Neural cell (in vitro differentiated cells): Measurements from ENCODE around the gene CXXC4. TPM values are rescaled to one million over a fixed set of nuclear protein-coding genes. Genes with fewer than 3 reads are reported as not detected.

Experiments used
- H2AFZ ChIP-seq: fragments of 200-600, 300-800 bp; sonication (generic), shearing (Covaris generic); 2 replicates; pipeline ENCODE4 v1.6.0; 2014; ENCODE audit warnings: low read depth, mild to moderate bottlenecking, antibody characterized with exemption, low read length, moderate library complexity
- H3F3A ChIP-seq: fragments of 200-600 bp; shearing (Covaris generic); 2 replicates; pipeline ENCODE4 v1.6.1; 2016; ENCODE audit warnings: mild to moderate bottlenecking, moderate library complexity, mixed read lengths, antibody characterized with exemption, low read length; ENCODE audit not compliant: insufficient read depth, poor library complexity, severe bottlenecking
- H3K27ac ChIP-seq: fragments of 200-600, 300-800 bp; sonication (generic), shearing (Covaris generic); 2 replicates; pipeline ENCODE4 v1.5.1; 2014; ENCODE audit warnings: mild to moderate bottlenecking, low read length, moderate library complexity
- H3K27me3 ChIP-seq: fragments of 300-800, 200-600 bp; sonication (generic), shearing (Covaris generic); 2 replicates; pipeline ENCODE4 v1.6.0; 2014; ENCODE audit warnings: mild to moderate bottlenecking, low read depth, low read length, moderate library complexity; ENCODE audit not compliant: insufficient read depth
- H3K36me3 ChIP-seq: fragments of 300-800, 200-600 bp; sonication (generic), shearing (Covaris generic); 2 replicates; pipeline ENCODE4 v1.5.1; 2014; ENCODE audit warnings: mild to moderate bottlenecking, antibody characterized with exemption, low read length, moderate library complexity; ENCODE audit not compliant: insufficient read depth
- H3K4me2 ChIP-seq: fragments of 300-800, 200-600 bp; sonication (generic), shearing (Covaris generic); 2 replicates; pipeline ENCODE4 v1.6.0; 2014; ENCODE audit warnings: mild to moderate bottlenecking, low read length
- H3K4me3 ChIP-seq: fragments of 300-800, 200-600 bp; sonication (generic), shearing (Covaris generic); 2 replicates; pipeline ENCODE4 v1.5.1; 2014; ENCODE audit warnings: mild to moderate bottlenecking, low read length, moderate library complexity
- H3K79me2 ChIP-seq: fragments of 200-600 bp; shearing (Covaris generic); replicated peaks from 2 replicates; pipeline ENCODE4 v1.6.0; 2014; ENCODE audit warnings: mild to moderate bottlenecking, low read length, moderate library complexity; ENCODE audit not compliant: insufficient read depth
- H3K9ac ChIP-seq: fragments of 300-800, 200-600 bp; sonication (generic), shearing (Covaris generic); 2 replicates; pipeline ENCODE4 v1.6.1; 2016; ENCODE audit warnings: mild to moderate bottlenecking, low read length, mixed read lengths
- H3K9me2 ChIP-seq: fragments of 200-600 bp; shearing (Covaris generic); 2 replicates; pipeline ENCODE4 v1.6.1; 2016; ENCODE audit warnings: mild to moderate bottlenecking, low read length, mixed read lengths; ENCODE audit not compliant: insufficient read depth
- H3K9me3 ChIP-seq: fragments of 200-600, 300-800 bp; sonication (generic), shearing (Covaris generic); 2 replicates; pipeline ENCODE4 v1.6.1; 2016; ENCODE audit warnings: mild to moderate bottlenecking, mixed run types, low read length, moderate library complexity, mixed read lengths
- H4K20me1 ChIP-seq: fragments of 200-600 bp; shearing (Covaris generic); 2 replicates; pipeline ENCODE4 v1.6.1; 2016; ENCODE audit warnings: mild to moderate bottlenecking, mixed run types; ENCODE audit not compliant: insufficient read depth
- CTCF ChIP-seq: fragments of 450-650 bp; IDR thresholded peaks from 2 replicates; pipeline ENCODE4 v1.5.1; 2014; ENCODE audit warnings: antibody characterized with exemption, mild to moderate bottlenecking, moderate library complexity; ENCODE audit not compliant: poor library complexity, severe bottlenecking
- EP300 ChIP-seq: fragments of 450-650 bp; conservative IDR thresholded peaks from 2 replicates; pipeline ENCODE4 v1.6.1; 2014; ENCODE audit warnings: antibody characterized with exemption, mild to moderate bottlenecking, moderate library complexity; ENCODE audit not compliant: poor library complexity, severe bottlenecking
- EZH2 ChIP-seq: fragments of 200-600, 300-800 bp; shearing (Covaris generic), sonication (generic); IDR thresholded peaks from 2 replicates; pipeline ENCODE4 v1.6.1; 2014; ENCODE audit warnings: antibody characterized with exemption, low read length, borderline replicate concordance, mild to moderate bottlenecking; ENCODE audit not compliant: insufficient read depth, poor library complexity, severe bottlenecking
- MXI1 ChIP-seq: fragments of 450-650 bp; conservative IDR thresholded peaks from 2 replicates; pipeline ENCODE4 v1.6.1; 2014; ENCODE audit warnings: antibody characterized with exemption, mild to moderate bottlenecking; ENCODE audit not compliant: poor library complexity, severe bottlenecking
- POLR2AphosphoS5 ChIP-seq: IDR thresholded peaks from 2 replicates; pipeline ENCODE4 v1.6.1; 2012
- RAD21 ChIP-seq: fragments of 450-650 bp; conservative IDR thresholded peaks from 2 replicates; pipeline ENCODE4 v1.6.1; 2014; ENCODE audit warnings: antibody characterized with exemption, mild to moderate bottlenecking, moderate library complexity
- REST ChIP-seq: IDR thresholded peaks from 2 replicates; pipeline ENCODE4 v1.6.1; 2012; ENCODE audit warnings: borderline replicate concordance
- SMC3 ChIP-seq: fragments of 450-650 bp; conservative IDR thresholded peaks from 2 replicates; pipeline ENCODE4 v1.6.1; 2014; ENCODE audit warnings: antibody characterized with exemption, mild to moderate bottlenecking, moderate library complexity; ENCODE audit not compliant: poor library complexity
- TAF1 ChIP-seq: IDR thresholded peaks from 2 replicates; pipeline ENCODE4 v1.6.1; 2012; ENCODE audit warnings: low read depth
- polyA plus RNA-seq: library from polyadenylated mRNA; depleted of rRNA; stranded (reverse); fragments of >200 nt; gene quantifications from 2 replicates; pipeline ENCODE4 v1.2.3, GENCODE V29; 2014

Gene CXXC4
- polyA plus RNA-seq, 1 donor from 2014 or later: 127 TPM

- no peaks in the 10 kb centered on the region for H4K20me1 ChIP-seq
- TF ChIP-seq EP300 (no peak), MXI1 (no peak), RAD21 (no peak), POLR2AphosphoS5 (no peak), EZH2 (no peak), CTCF (no peak), TAF1 (no peak), REST (no peak), SMC3 (no peak)
Measured at GRCh38 chr4:104532677-104533076, 38.0 kb upstream of the CXXC4 start.

GRCh38 chr4:104531390-104531789, 36.7 kb upstream of the CXXC4 start:
- Histone ChIP-seq H3K36me3 (no peaks in the 10 kb centered on the region), H3K27ac (no peak overlapping the region), H3K9me2 (no peaks in the 10 kb centered on the region), H3F3A (no peaks in the 10 kb centered on the region), H3K9me3 (no peaks in the 10 kb centered on the region), H3K79me2 (no peaks in the 10 kb centered on the region), H3K27me3 (no peaks in the 10 kb centered on the region), H3K4me2 (no peak overlapping the region), H3K4me3 (no peak overlapping the region), H4K20me1 (no peaks in the 10 kb centered on the region), H3K9ac (no peak overlapping the region), H2AFZ (no peak overlapping the region)
- TF ChIP-seq CTCF: no peak
- TF ChIP-seq RAD21: no peak
- no peak for TF ChIP-seq MXI1
- no peak for TF ChIP-seq POLR2AphosphoS5
- TF ChIP-seq EP300: no peak
- no peak for TF ChIP-seq EZH2
- no peak for TF ChIP-seq REST
- no peak for TF ChIP-seq SMC3
- TF ChIP-seq TAF1: no peak

More at GRCh38 chr4:104532677-104533076, 38.0 kb upstream of the CXXC4 start:
- Histone ChIP-seq H2AFZ (no peak overlapping the region), H3K9me2 (no peaks in the 10 kb centered on the region), H3K4me3 (no peak overlapping the region), H3F3A (no peaks in the 10 kb centered on the region), H3K27ac (no peak overlapping the region), H3K9ac (no peak overlapping the region), H3K4me2 (no peak overlapping the region), H3K36me3 (no peaks in the 10 kb centered on the region), H3K27me3 (no peaks in the 10 kb centered on the region), H3K9me3 (no peaks in the 10 kb centered on the region), H3K79me2 (no peaks in the 10 kb centered on the region)
